ENCODE data around the gene ZNF836. TPM values are rescaled to one million over a fixed set of nuclear protein-coding genes. Genes with fewer than 3 reads are reported as not detected.
"Not testable (repeated sequence)": the region's sequence is repeated elsewhere in the genome, so short reads cannot be mapped to it uniquely, and the experiment has no call there.

ZNF836 gene
- total and polyA plus RNA-seq, 7 experiments from 2014 or later: 10.2 to 57.5 (median 21.5) TPM

DNA sequence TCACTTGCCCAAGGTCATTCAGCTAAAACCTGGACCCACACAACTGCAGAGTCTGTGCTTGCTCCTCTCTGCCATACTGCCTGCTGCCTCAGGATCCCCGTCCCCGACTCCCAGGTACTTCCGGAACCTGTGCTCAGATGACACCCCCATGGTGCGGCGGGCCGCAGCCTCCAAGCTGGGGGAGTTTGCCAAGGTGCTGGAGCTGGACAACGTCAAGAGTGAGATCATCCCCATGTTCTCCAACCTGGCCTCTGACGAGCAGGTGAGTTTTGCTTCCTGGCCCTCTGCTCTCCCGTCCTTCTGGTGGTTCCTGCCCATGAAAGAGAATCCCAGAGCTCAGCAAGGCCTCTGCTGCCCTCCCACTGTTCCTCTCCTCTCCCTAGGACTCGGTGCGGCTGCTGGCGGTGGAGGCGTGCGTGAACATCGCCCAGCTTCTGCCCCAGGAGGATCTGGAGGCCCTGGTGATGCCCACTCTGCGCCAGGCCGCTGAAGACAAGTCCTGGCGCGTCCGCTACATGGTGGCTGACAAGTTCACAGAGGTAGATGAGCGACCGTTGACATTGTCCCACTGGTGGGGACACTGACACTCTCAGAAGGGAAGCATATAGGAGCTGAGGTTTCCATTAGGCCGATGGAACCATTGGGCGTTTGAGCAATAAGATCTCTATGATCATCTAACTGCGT, 41.3 kb upstream of the ZNF836 start:
- no peak for DNase-seq
- no peak overlapping the region for H3K4me3 Mint-ChIP-seq
- peaks cover 22 to 72% (median 39%) of the 10 kb centered on the region in 5 donors for H3K36me3 Mint-ChIP-seq
- H3K9me3 Mint-ChIP-seq: no peaks in the 10 kb centered on the region
- Histone ChIP-seq H3K9me3 (ENCODE audit: control insufficient read depth in 2 of 3, low read length in 3 of 3) (no peaks in the 10 kb centered on the region), H3K27ac (ENCODE audit: low read depth, low read length) (no peak overlapping the region), H3K36me3 (ENCODE audit: control insufficient read depth in 2 of 3, insufficient read depth in 3 of 3, low read length in 3 of 3) (peaks cover 41 to 100% (median 54%) of the 10 kb centered on the region in 3 experiments), H3K4me3 (ENCODE audit: low read length) (no peak overlapping the region), H3K4me1 (ENCODE audit: control insufficient read depth in 2 of 2, insufficient read depth in 2 of 2, low read length in 2 of 2) (no peaks in the 10 kb centered on the region), H3K27me3 (ENCODE audit: control insufficient read depth in 2 of 2, insufficient read depth in 2 of 2, low read length in 2 of 2) (no peaks in the 10 kb centered on the region)
- ATAC-seq: no peak
- POLR2A ChIA-PET: interaction anchor here (1.2 kb wide), 1 partner anchor 23 kb away, joined by 3 read pairs; the partner anchor contains the start of gene PPP2R1A
- CTCF ChIA-PET: interaction anchor here (1.4 kb wide), 1 partner anchor 25 kb away, joined by 5 read pairs; no protein-coding TSS in a partner anchor
- H3K4me1 Mint-ChIP-seq: peaks cover 2 to 21% (median 11%) of the 10 kb centered on the region in 7 donors
- H3K27ac Mint-ChIP-seq: peak overlapping the region in 1 of 9 donors; percentile 38
- intact Hi-C loops (cut with micrococcal nuclease): no loop called here
- H3K27me3 Mint-ChIP-seq: no peaks in the 10 kb centered on the region

DNA sequence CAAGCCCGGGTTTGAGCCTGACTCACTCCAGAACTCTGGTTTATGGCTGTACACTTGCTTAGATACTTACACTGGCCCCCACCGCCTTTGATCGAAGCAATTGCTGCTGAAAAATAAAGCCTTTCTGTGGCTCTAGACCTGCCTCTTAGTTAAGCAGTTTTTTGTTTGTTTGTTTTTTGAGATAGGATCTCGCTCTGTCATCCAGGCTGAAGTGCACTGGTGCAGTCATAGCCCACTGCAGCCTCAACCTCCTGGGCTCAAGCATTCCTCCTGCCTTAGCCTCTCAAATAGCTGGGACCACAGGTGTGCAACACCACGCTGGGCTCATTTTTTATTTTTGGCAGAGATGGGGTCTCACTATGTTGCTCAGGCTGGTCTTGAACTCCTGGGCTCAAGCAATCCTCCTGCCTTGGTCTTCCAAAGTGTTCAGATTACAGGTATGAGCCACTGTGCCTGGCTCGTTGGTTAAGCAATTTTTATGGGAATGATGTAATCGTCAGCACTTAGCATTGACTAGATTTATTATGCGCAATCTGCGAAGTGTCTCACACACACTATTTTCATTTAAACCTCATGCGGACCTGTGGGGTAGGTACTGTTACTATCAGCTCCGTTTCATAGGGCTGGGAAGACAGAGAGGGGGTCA, 40.6 kb upstream of the ZNF836 start:
- no peak for DNase-seq
- CTCF ChIA-PET: interaction anchor here (1.4 kb wide), 1 partner anchor 25 kb away, joined by 5 read pairs; no protein-coding TSS in a partner anchor
- intact Hi-C loops (cut with micrococcal nuclease): no loop called here
- H3K9me3 ChIP-seq (ENCODE audit: control insufficient read depth in 2 of 3, low read length in 3 of 3): no peaks in the 10 kb centered on the region
- H3K4me3 ChIP-seq (ENCODE audit: low read length): no peak overlapping the region
- no peaks in the 10 kb centered on the region for H3K4me1 ChIP-seq (ENCODE audit: control insufficient read depth in 2 of 2, insufficient read depth in 2 of 2, low read length in 2 of 2)
- Mint-ChIP-seq H3K27ac (peak overlapping the region in 1 of 9 donors; percentile 38), H3K36me3 (peaks cover 17 to 73% (median 35%) of the 10 kb centered on the region in 5 donors), H3K4me3 (no peak overlapping the region), H3K9me3 (no peaks in the 10 kb centered on the region), H3K27me3 (no peaks in the 10 kb centered on the region), H3K4me1 (peaks cover 2 to 19% (median 12%) of the 10 kb centered on the region in 7 donors)
- H3K36me3 ChIP-seq (ENCODE audit: control insufficient read depth in 2 of 3, insufficient read depth in 3 of 3, low read length in 3 of 3): peaks cover 41 to 100% (median 51%) of the 10 kb centered on the region in 3 experiments
- no peaks in the 10 kb centered on the region for H3K27me3 ChIP-seq (ENCODE audit: control insufficient read depth in 2 of 2, insufficient read depth in 2 of 2, low read length in 2 of 2)
- ATAC-seq: no peak
- no peak overlapping the region for H3K27ac ChIP-seq (ENCODE audit: low read depth, low read length)
- POLR2A ChIA-PET: no interaction called here

DNA sequence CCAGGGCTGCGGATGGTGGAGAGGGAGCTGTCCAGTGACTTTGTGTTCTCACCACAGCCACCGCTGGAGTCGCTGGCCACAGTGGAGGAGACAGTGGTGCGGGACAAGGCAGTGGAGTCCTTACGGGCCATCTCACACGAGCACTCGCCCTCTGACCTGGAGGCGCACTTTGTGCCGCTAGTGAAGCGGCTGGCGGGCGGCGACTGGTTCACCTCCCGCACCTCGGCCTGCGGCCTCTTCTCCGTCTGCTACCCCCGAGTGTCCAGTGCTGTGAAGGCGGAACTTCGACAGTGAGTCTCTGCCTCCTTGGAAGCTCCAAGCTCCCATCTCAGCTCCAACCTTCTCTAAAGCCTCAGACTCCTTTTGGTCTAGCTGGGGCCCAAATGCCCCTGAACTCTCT, 39.8 kb upstream of the ZNF836 start:
- Histone ChIP-seq H3K27ac (ENCODE audit: low read depth, low read length) (no peak overlapping the region), H3K4me3 (ENCODE audit: low read length) (no peak overlapping the region), H3K27me3 (ENCODE audit: control insufficient read depth in 2 of 2, insufficient read depth in 2 of 2, low read length in 2 of 2) (no peaks in the 10 kb centered on the region), H3K4me1 (ENCODE audit: control insufficient read depth in 2 of 2, insufficient read depth in 2 of 2, low read length in 2 of 2) (no peaks in the 10 kb centered on the region), H3K36me3 (ENCODE audit: control insufficient read depth in 2 of 3, insufficient read depth in 3 of 3, low read length in 3 of 3) (peaks cover 43 to 100% (median 55%) of the 10 kb centered on the region in 3 experiments), H3K9me3 (ENCODE audit: control insufficient read depth in 2 of 3, low read length in 3 of 3) (no peaks in the 10 kb centered on the region)
- Mint-ChIP-seq H3K27ac (no peak overlapping the region), H3K9me3 (no peaks in the 10 kb centered on the region), H3K27me3 (no peaks in the 10 kb centered on the region), H3K4me1 (peaks cover 2 to 24% (median 21%) of the 10 kb centered on the region in 7 donors), H3K36me3 (peaks cover 17 to 74% (median 34%) of the 10 kb centered on the region in 5 donors), H3K4me3 (no peak overlapping the region)
- DNase-seq: no peak
- intact Hi-C loops (cut with micrococcal nuclease): no loop called here
- POLR2A ChIA-PET: no interaction called here
- CTCF ChIA-PET: no interaction called here
- no peak for ATAC-seq

DNA sequence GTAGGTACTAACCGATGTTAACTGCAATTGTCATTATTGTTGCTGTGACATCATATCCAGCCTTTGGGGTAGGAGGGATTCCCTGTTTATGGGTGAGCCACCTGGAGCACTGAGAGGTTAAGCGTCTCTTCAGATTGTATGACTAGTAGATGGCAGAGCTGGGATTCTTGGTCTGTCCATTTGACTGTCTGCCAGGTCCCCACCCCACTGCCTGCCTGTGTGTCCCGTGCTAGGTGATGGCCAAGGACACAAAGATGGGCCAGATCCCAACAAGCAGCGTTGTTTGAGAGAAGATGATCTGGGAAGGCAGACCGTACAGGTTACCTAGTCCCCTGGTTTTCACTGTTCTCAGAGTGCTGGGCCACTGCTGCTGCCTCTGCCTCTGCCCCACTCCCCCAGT, 35.1 kb upstream of the ZNF836 start:
- ATAC-seq: no peak
- no peak for DNase-seq
- Mint-ChIP-seq H3K4me1 (peaks cover 11 to 68% (median 52%) of the 10 kb centered on the region in 7 donors), H3K9me3 (no peaks in the 10 kb centered on the region), H3K36me3 (peaks cover 19 to 74% (median 52%) of the 10 kb centered on the region in 5 donors), H3K27me3 (no peaks in the 10 kb centered on the region), H3K4me3 (no peak overlapping the region), H3K27ac (peak overlapping the region in 1 of 9 donors; percentile 25)
- Histone ChIP-seq H3K4me1 (ENCODE audit: control insufficient read depth in 2 of 2, insufficient read depth in 2 of 2, low read length in 2 of 2) (no peaks in the 10 kb centered on the region), H3K9me3 (ENCODE audit: control insufficient read depth in 2 of 3, low read length in 3 of 3) (no peaks in the 10 kb centered on the region), H3K4me3 (ENCODE audit: low read length) (no peak overlapping the region), H3K27me3 (ENCODE audit: control insufficient read depth in 2 of 2, insufficient read depth in 2 of 2, low read length in 2 of 2) (no peaks in the 10 kb centered on the region), H3K27ac (ENCODE audit: low read depth, low read length) (no peak overlapping the region), H3K36me3 (ENCODE audit: control insufficient read depth in 2 of 3, insufficient read depth in 3 of 3, low read length in 3 of 3) (peaks cover 36 to 100% (median 57%) of the 10 kb centered on the region in 3 experiments)
- ChIA-PET CTCF (no interaction called here), POLR2A (no interaction called here)
- intact Hi-C loops (cut with micrococcal nuclease): no loop called here

DNA sequence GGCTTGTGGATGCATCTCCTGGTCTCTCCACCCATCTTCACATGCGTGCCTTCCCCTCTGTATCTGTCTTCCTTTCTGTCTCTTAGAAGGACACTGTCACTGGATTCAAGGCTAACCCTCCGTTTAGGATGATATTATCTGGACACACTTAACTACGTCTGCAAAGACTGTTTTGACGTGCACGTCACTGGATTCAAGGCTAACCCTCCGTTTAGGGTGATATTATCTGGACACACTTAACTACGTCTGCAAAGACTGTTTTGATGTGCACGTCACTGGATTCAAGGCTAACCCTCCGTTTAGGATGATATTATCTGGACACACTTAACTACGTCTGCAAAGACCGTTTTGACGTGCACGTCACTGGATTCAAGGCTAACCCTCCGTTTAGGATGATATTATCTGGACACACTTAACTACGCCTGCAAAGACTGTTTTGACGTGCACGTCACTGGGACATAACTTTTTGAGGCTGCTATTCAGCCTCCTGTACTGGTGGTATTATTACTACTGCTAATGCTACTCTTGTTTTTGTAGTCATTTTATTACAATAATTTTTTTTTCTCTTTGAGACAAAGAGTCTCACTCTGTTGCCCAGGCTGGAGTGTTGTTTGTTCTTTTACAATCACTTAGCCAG, 29.5 kb upstream of the ZNF836 start:
- POLR2A ChIA-PET, H3K27ac Mint-ChIP-seq: not testable (repeated sequence)

DNA sequence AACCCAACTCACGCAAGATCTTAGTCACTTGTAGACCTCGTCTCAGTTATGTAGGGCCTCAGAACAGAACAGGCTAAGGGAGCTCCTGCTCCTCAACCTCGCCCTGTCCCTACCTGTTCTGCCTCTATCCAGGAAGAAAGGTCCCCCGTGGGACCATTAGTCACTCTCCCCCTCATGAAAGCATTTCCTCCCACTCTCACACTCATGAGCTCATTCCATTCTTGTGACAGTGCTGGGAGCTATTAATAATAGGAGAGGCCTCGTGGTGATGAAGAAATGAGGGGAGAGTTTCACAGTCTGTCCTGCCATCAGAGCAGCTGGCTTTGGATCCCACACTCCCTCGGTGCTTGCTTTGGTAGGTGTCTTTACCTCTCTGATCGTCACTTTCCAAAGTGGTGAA, 28.6 kb upstream of the ZNF836 start:
- POLR2A ChIA-PET: no interaction called here
- H3K4me3 Mint-ChIP-seq: no peak overlapping the region
- DNase-seq (no peak), ATAC-seq (no peak)
- intact Hi-C loops (cut with micrococcal nuclease): no loop called here
- Histone ChIP-seq H3K27me3 (ENCODE audit: control insufficient read depth in 2 of 2, insufficient read depth in 2 of 2, low read length in 2 of 2) (no peaks in the 10 kb centered on the region), H3K4me1 (ENCODE audit: control insufficient read depth in 2 of 2, insufficient read depth in 2 of 2, low read length in 2 of 2) (peaks cover 0 to 7% of the 10 kb centered on the region in 2 donors), H3K36me3 (ENCODE audit: control insufficient read depth in 2 of 3, insufficient read depth in 3 of 3, low read length in 3 of 3) (peaks cover 16 to 79% (median 31%) of the 10 kb centered on the region in 3 experiments), H3K4me3 (ENCODE audit: low read length) (no peak overlapping the region), H3K9me3 (ENCODE audit: control insufficient read depth in 2 of 3, low read length in 3 of 3) (no peaks in the 10 kb centered on the region), H3K27ac (ENCODE audit: low read depth, low read length) (no peak overlapping the region)
- peak overlapping the region in 2 of 9 donors; percentile 28 to 54 for H3K27ac Mint-ChIP-seq
- H3K9me3 Mint-ChIP-seq: no peaks in the 10 kb centered on the region
- peaks cover 13 to 63% (median 39%) of the 10 kb centered on the region in 5 donors for H3K36me3 Mint-ChIP-seq
- no peaks in the 10 kb centered on the region for H3K27me3 Mint-ChIP-seq
- CTCF ChIA-PET: interaction anchor here (1.2 kb wide), 1 partner anchor 37 kb away, joined by 3 read pairs; no protein-coding TSS in a partner anchor
- peaks cover 11 to 94% (median 88%) of the 10 kb centered on the region in 7 donors for H3K4me1 Mint-ChIP-seq

More for the DNA sequence above, 29.5 kb upstream of the ZNF836 start:
- H3K9me3 ChIP-seq (ENCODE audit: control insufficient read depth in 2 of 3, low read length in 3 of 3); H3K4me1 ChIP-seq (ENCODE audit: control insufficient read depth in 2 of 2, insufficient read depth in 2 of 2, low read length in 2 of 2); CTCF ChIA-PET; H3K27me3 ChIP-seq (ENCODE audit: control insufficient read depth in 2 of 2, insufficient read depth in 2 of 2, low read length in 2 of 2); H3K27me3 Mint-ChIP-seq; DNase-seq; H3K9me3 Mint-ChIP-seq; ATAC-seq; intact Hi-C loops (cut with micrococcal nuclease); H3K4me3 Mint-ChIP-seq; H3K27ac ChIP-seq (ENCODE audit: low read depth, low read length); H3K4me3 ChIP-seq (ENCODE audit: low read length): not testable (repeated sequence)
- Mint-ChIP-seq H3K36me3 (peaks cover 15 to 64% (median 45%) of the 10 kb centered on the region in 5 donors), H3K4me1 (peaks cover 11 to 94% (median 90%) of the 10 kb centered on the region in 7 donors)
- peaks cover 22 to 79% (median 36%) of the 10 kb centered on the region in 3 experiments for H3K36me3 ChIP-seq (ENCODE audit: control insufficient read depth in 2 of 3, insufficient read depth in 3 of 3, low read length in 3 of 3)

All from naive thymus-derived CD4-positive, alpha-beta T cell (primary cell).